T-cell (primary cell): ENCODE measurements around the gene CUBN. TPM values are rescaled to one million over a fixed set of nuclear protein-coding genes. Genes with fewer than 3 reads are reported as not detected.

Source experiments
- ATAC-seq, 4 experiments: fragments of 200-7000 bp in 3 of 4; fragments of 150-1000 bp in 1 of 4; cut with Tn5 transposase; replicated peaks in 1 of 4; 1 replicate in 3 of 4; 2 replicates in 1 of 4; pipeline ENCODE4 v1.10.0; 2021; ENCODE audit warnings: moderate library complexity in 3 of 4, mild to moderate bottlenecking in 2 of 4, moderate number of reproducible peaks in 1 of 4
- CTCF ChIA-PET, 2 donors: fragments of 300-600 bp; sonication (Branson Sonifier 250); formaldehyde crosslinking; loops; one replicate each; lab custom pipeline; 2022; ENCODE audit warnings: antibody characterized with exemption in 2 of 2; lab: Charles Lee
- POLR2A ChIA-PET, 2 donors: fragments of 300-600 bp; sonication (Branson Sonifier 250); formaldehyde crosslinking; loops; one replicate each; lab custom pipeline; 2022; ENCODE audit warnings: antibody characterized with exemption in 2 of 2; lab: Charles Lee
- DNase-seq, 35 experiments: peaks; one replicate each; pipeline versions ENCODE4 v3.0.0 to v3.0.0-alpha.2; 2013 to 2023
- H3K27ac ChIP-seq: one replicate; pipeline ENCODE4 v1.5.1; 2013; ENCODE audit warnings: low read length
- H3K27me3 ChIP-seq, 2 experiments: replicated peaks in 1 of 2; 1 replicate in 1 of 2; 2 replicates in 1 of 2; pipeline versions ENCODE4 v1.6.1 to v1.7.0; 2013; ENCODE audit warnings: low read length in 1 of 2, mixed read lengths in 1 of 2; ENCODE audit not compliant: control insufficient read depth in 2 of 2, insufficient read depth in 2 of 2; ENCODE audit errors: extremely low read depth in 1 of 2
- H3K36me3 ChIP-seq, 2 donors: 1 replicate in 1 of 2; 2 replicates in 1 of 2; pipeline versions ENCODE4 v1.6.1 to v1.7.0; 2013; ENCODE audit warnings: low read length in 1 of 2; ENCODE audit not compliant: control insufficient read depth in 2 of 2, insufficient read depth in 1 of 2; ENCODE audit errors: extremely low read depth in 1 of 2
- H3K4me1 ChIP-seq, 2 experiments: 1 replicate in 1 of 2; 2 replicates in 1 of 2; pipeline versions ENCODE4 v1.6.1 to v1.7.0; 2013; ENCODE audit warnings: low read length in 2 of 2, mixed read lengths in 1 of 2; ENCODE audit not compliant: insufficient read depth in 2 of 2, control insufficient read depth in 1 of 2; ENCODE audit errors: extremely low read depth in 1 of 2
- H3K4me3 ChIP-seq, 2 donors: 1 replicate in 1 of 2; 2 replicates in 1 of 2; pipeline versions ENCODE4 v1.5.1 to v1.7.0; 2013; ENCODE audit warnings: mild to moderate bottlenecking in 2 of 2, low read length in 1 of 2, moderate library complexity in 1 of 2; ENCODE audit not compliant: control insufficient read depth in 1 of 2; ENCODE audit errors: extremely low read depth in 1 of 2
- H3K9me3 ChIP-seq: 2 replicates; pipeline ENCODE4 v1.7.0; 2013
- H3K27ac Mint-ChIP-seq, 2 donors: one replicate each; pipeline ENCODE4 v1.8.0; 2020 to 2021; ENCODE audit warnings: mild to moderate bottlenecking in 2 of 2, mixed read lengths in 2 of 2
- H3K27me3 Mint-ChIP-seq, 2 donors: one replicate each; pipeline ENCODE4 v1.8.0; 2021 to 2022; ENCODE audit warnings: mixed read lengths in 2 of 2
- H3K36me3 Mint-ChIP-seq: one replicate; pipeline ENCODE4 v1.8.0; 2021; ENCODE audit warnings: mixed read lengths
- H3K4me1 Mint-ChIP-seq, 3 donors: one replicate each; pipeline ENCODE4 v1.8.0; 2020 to 2022; ENCODE audit warnings: mixed read lengths in 3 of 3, mild to moderate bottlenecking in 1 of 3
- H3K4me3 Mint-ChIP-seq, 3 donors: one replicate each; pipeline ENCODE4 v1.8.0; 2020 to 2022; ENCODE audit warnings: mild to moderate bottlenecking in 3 of 3, mixed read lengths in 3 of 3, moderate library complexity in 3 of 3
- H3K9me3 Mint-ChIP-seq, 3 donors: one replicate each; pipeline ENCODE4 v1.8.0; 2020 to 2022; ENCODE audit warnings: mixed read lengths in 3 of 3
- WGBS: methylation state at CpG from one replicate; pipeline ENCODE4 v1.1.5; 2013; ENCODE audit warnings: missing lambda C conversion rate; ENCODE audit not compliant: insufficient coverage; 5-methylcytosine and 5-hydroxymethylcytosine counted together
- total RNA-seq, 35 experiments: library from RNA in 6 of 35; stranded (reverse) in 6 of 35; fragments of 120-200 nt in 1 of 35; gene quantifications; one replicate each; pipeline versions ENCODE4 v1.2.1 to v1.2.4 and lab custom pipeline; 2013 to 2026

Gene CUBN
- total RNA-seq, 5 donors from 2014 or later (not counting 1 experiment from before 2014, with no cell fraction given), result 6.3 to 11.4 (median 8.6) TPM

DNA sequence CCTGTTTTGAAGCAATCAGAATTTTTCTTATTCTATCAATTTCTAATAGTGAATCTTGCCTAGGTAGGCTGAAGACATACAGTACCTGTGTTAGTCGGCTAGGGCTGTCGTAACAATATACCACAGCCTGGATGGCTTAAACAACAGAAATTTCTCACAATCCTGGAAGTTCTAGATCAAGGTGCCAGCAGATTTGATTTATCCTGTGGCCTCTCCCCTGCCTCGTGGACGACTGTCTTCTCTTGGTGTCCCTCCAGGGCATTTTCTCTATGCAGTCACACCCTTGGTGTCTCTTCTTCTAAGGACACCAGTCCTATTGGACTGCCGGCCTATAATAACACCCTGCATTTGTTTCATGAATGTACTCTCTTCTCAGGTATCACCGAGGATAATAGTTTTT, 310.6 kb downstream of the CUBN start:
- peak overlapping the region in 1 of 2 donors; percentile 23 for H3K27ac Mint-ChIP-seq

DNA sequence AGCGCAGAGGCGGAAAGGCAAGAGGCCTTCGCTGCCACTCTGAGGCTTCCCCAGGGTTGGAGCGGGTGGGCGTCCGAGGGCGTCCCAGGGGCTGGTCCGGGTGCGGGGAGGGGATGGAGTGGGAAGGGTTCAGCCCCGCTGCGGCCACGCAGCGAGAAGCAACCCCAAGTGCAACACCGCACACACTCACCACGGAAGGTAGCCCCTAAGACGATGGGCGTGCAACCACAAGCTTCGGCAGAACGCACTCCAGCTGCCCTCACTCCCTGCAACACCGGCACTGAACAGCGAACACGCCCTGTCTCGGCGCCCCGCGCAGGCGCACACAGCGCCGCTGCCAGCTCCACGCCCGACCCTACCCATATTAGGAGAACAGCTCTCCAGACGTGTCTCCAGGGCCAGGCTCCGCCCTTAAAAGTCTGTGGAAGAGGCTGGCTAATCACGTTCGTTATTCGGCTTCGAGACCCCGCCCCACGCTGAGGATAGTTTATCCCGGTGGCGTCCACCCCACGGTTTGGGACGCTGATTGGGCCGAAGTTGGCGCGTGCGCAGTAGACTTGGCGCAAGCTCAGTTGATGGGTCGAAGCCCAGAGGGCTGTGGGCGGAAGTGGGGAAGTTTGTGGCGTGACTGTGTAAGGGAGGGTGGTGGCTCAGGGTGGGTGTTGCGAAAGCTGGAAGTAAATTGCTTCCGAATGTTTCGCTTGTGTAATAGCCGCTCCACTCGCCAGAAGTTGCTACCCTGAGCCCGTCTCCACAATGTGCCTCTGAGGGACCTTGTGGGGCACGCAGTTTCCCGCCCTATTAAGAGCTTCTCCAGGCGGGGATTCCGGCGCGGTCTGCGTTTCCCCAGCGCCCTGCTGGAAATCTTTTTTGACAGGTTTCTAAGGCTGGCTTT, 312.2 kb downstream of the CUBN start, which contains the start of gene RSU1:
Gene RSU1 (minus strand): TSS at position 300 of the 895 bp plus-strand sequence. CDS start 343 bp downstream, outside the sequence.
- Mint-ChIP-seq H3K27me3 (no peaks in the 10 kb centered on the region), H3K36me3 (peaks cover 24% of the 10 kb centered on the region), H3K4me3 (peak within 1 kb of the TSS; percentile 93 to 97 (median 93)), H3K9me3 (peaks cover 0 to 10% (median 8%) of the 10 kb centered on the region in 3 donors), H3K4me1 (peaks cover 41 to 52% (median 42%) of the 10 kb centered on the region in 3 donors), H3K27ac (peak within 1 kb of the TSS; percentile 96 to 97)
- Histone ChIP-seq H3K27ac (peak within 1 kb of the TSS; percentile 93), H3K9me3 (peaks cover 1% of the 10 kb centered on the region), H3K4me3 (peak within 1 kb of the TSS; percentile 81 to 93), H3K27me3 (no peaks in the 10 kb centered on the region), H3K4me1 (peaks cover 14 to 28% of the 10 kb centered on the region in 2 experiments), H3K36me3 (peaks cover 0 to 6% of the 10 kb centered on the region in 2 donors)
- under 1% methylated on average over 57 of the region's 65 CpGs for WGBS
- ChIA-PET POLR2A (interaction anchor here in 1 of 2 donors (0.6 to 1.5 kb wide), 13 partner anchors 18 to 636 kb away, joined by 3 to 10 read pairs (median 4); partner anchors contain the start of genes PTER and TRDMT1), CTCF (interaction anchor here (0.6 to 1.5 kb wide), 19 partner anchors 8 to 915 kb away, joined by 3 to 9 read pairs (median 3); partner anchors contain the start of gene TRDMT1 (in 1 of the 2))
- DNase-seq (peak; percentile 99 to 100 (median 100)), ATAC-seq (peak; percentile 96 to 100 (median 98))

More for the DNA sequence above, 310.6 kb downstream of the CUBN start:
- H3K9me3 Mint-ChIP-seq, result peaks cover 3 to 12% (median 10%) of the 10 kb centered on the region in 3 donors
- peak overlapping the region in 2 of 3 donors; percentile 11 to 29 for H3K4me3 Mint-ChIP-seq
- H3K4me1 Mint-ChIP-seq, result peaks cover 33 to 40% (median 34%) of the 10 kb centered on the region in 3 donors
- no peak for ATAC-seq
- no peaks in the 10 kb centered on the region for H3K27me3 Mint-ChIP-seq
- DNase-seq, result no peak
- 96% methylated on average over 4 of the region's 6 CpGs for WGBS
- CTCF ChIA-PET, result no interaction called here
- peaks cover 0 to 2% of the 10 kb centered on the region in 2 donors for H3K36me3 ChIP-seq
- peaks cover 2% of the 10 kb centered on the region for H3K9me3 ChIP-seq
- H3K36me3 Mint-ChIP-seq, result peaks cover 31% of the 10 kb centered on the region
- peaks cover 14 to 28% of the 10 kb centered on the region in 2 experiments for H3K4me1 ChIP-seq
- POLR2A ChIA-PET, result no interaction called here
- no peak overlapping the region for H3K4me3 ChIP-seq
- H3K27ac ChIP-seq, result no peak overlapping the region
- no peaks in the 10 kb centered on the region for H3K27me3 ChIP-seq

DNA sequence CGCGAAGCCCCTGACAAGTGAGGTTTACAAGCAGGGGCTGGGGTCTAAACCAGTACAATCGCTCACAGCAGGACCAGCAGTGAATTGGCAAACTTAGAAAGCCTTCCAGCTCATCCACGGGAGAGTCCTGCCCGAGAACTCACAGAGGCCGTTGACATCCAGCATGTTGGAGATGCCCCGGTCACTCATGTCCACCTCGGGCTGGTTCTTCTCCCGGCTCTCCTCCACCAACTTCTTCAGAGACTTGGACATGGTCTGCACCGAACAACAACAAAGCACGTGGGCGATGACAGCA, 312.8 kb downstream of the CUBN start:
- ATAC-seq (no peak), DNase-seq (no peak)
- ChIA-PET CTCF (interaction anchor here in 1 of 2 donors (0.9 to 1.5 kb wide), 11 partner anchors 8 to 612 kb away, joined by 3 to 8 read pairs (median 4); partner anchors contain the start of gene TRDMT1), POLR2A (interaction anchor here in 1 of 2 donors (0.6 to 1.5 kb wide), 7 partner anchors 18 to 612 kb away, joined by 3 to 9 read pairs (median 4); partner anchors contain the start of genes PTER and TRDMT1)
- H3K27ac Mint-ChIP-seq, result peak overlapping the region; percentile 96 to 97
- Histone ChIP-seq H3K36me3 (peaks cover 0 to 6% of the 10 kb centered on the region in 2 donors), H3K27me3 (no peaks in the 10 kb centered on the region), H3K4me3 (peak overlapping the region; percentile 81 to 93), H3K27ac (peak overlapping the region; percentile 75), H3K4me1 (peaks cover 14 to 28% of the 10 kb centered on the region in 2 experiments), H3K9me3 (no peaks in the 10 kb centered on the region)
- no peaks in the 10 kb centered on the region for H3K27me3 Mint-ChIP-seq
- 15% methylated on average over 9 of the region's 12 CpGs for WGBS
- H3K9me3 Mint-ChIP-seq, result peaks cover 0 to 4% (median 2%) of the 10 kb centered on the region in 3 donors
- H3K4me3 Mint-ChIP-seq, result peak overlapping the region; percentile 93 to 97 (median 93)
- peaks cover 21% of the 10 kb centered on the region for H3K36me3 Mint-ChIP-seq
- H3K4me1 Mint-ChIP-seq, result peaks cover 43 to 55% (median 45%) of the 10 kb centered on the region in 3 donors

DNA sequence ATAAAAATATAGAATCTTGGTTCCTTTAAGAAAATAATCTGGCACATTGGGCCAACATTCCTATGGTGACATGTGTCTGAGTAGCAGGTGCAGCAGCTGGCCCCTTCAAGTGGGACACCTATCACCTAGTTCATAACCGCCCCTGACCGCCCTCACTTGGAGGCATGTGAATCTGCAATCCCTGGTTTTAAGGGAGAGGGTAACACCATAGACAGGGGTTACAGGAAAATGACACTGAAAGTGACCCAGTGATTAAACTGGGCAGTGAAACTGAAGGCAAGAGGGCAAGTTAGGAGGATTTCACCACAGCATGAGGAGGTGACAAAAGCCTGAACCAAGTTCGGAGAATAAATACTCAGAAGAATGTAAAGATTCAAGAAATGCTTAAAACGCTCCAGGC, 313.4 kb downstream of the CUBN start:
- Histone ChIP-seq H3K27ac (no peak overlapping the region), H3K9me3 (no peaks in the 10 kb centered on the region), H3K4me3 (no peak overlapping the region), H3K36me3 (peaks cover 0 to 6% of the 10 kb centered on the region in 2 donors), H3K27me3 (no peaks in the 10 kb centered on the region), H3K4me1 (peaks cover 14 to 28% of the 10 kb centered on the region in 2 experiments)
- 83% methylated on average over 2 of the region's 4 CpGs for WGBS
- Mint-ChIP-seq H3K36me3 (peaks cover 19% of the 10 kb centered on the region), H3K4me3 (peak overlapping the region; percentile 93 to 97 (median 93)), H3K9me3 (no peaks in the 10 kb centered on the region), H3K4me1 (peaks cover 49 to 62% (median 50%) of the 10 kb centered on the region in 3 donors), H3K27ac (peak overlapping the region; percentile 13 to 84), H3K27me3 (no peaks in the 10 kb centered on the region)
- DNase-seq, result no peak
- ATAC-seq, result no peak
- CTCF ChIA-PET, result interaction anchor here in 1 of 2 donors (1.4 kb wide), 1 partner anchor 17 kb away, joined by 5 read pairs; no protein-coding TSS in a partner anchor
- POLR2A ChIA-PET, result interaction anchor here in 1 of 2 donors (0.6 to 1.5 kb wide), 3 partner anchors 19 to 379 kb away, joined by 4 to 9 read pairs (median 4); partner anchors contain the start of gene PTER

DNA sequence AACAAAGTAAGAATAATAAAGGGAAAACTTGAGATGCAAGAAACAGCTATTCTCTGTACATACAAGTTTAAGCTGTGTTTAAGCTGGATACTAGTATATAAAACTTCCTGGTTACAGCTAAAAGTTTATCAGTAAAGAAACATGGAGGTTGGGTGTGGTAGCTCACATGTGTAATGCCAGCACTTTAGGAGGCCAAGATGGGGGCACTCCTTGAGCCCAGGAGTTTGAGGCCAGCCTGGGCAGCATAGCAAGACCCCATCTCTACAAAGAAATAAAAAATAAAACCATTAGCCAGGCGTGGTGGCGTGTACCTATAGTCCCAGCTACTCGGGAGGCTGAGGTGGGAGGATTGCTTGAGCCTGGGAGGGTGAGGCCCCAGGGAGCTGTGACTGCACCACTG, 315.6 kb downstream of the CUBN start:
- H3K4me1 ChIP-seq, result peaks cover 14 to 31% of the 10 kb centered on the region in 2 experiments
- DNase-seq (no peak), ATAC-seq (no peak)
- H3K27ac ChIP-seq, result no peak overlapping the region
- Mint-ChIP-seq H3K36me3 (peaks cover 19% of the 10 kb centered on the region), H3K4me3 (no peak overlapping the region), H3K27me3 (no peaks in the 10 kb centered on the region), H3K9me3 (no peaks in the 10 kb centered on the region), H3K4me1 (peaks cover 57 to 63% (median 60%) of the 10 kb centered on the region in 3 donors), H3K27ac (no peak overlapping the region)
- peaks cover 0 to 6% of the 10 kb centered on the region in 2 donors for H3K36me3 ChIP-seq
- CTCF ChIA-PET, result interaction anchor here (0.6 to 1.6 kb wide), 9 partner anchors 8 to 486 kb away, joined by 3 to 8 read pairs (median 3); no protein-coding TSS in a partner anchor
- POLR2A ChIA-PET, result no interaction called here
- H3K4me3 ChIP-seq, result no peak overlapping the region
- no CpG with 5 or more reads among the region's 3 CpGs for WGBS
- H3K27me3 ChIP-seq, result no peaks in the 10 kb centered on the region
- H3K9me3 ChIP-seq, result no peaks in the 10 kb centered on the region
